HK-2 (cell line): ENCODE results near the gene COL6A3.
"Not testable (repeated sequence)": the region's sequence is repeated elsewhere in the genome, so short reads cannot be mapped to it uniquely, and the experiment has no call there.

Source experiments
- DNase-seq: peaks from one replicate; pipeline ENCODE4 v3.0.0-alpha.2; 2018; ENCODE audit not compliant: unreplicated experiment

COL6A3 gene

GRCh38 chr2:237412646-237412987, 1.3 kb downstream of the COL6A3 start:
- no peak for DNase-seq

GRCh38 chr2:237411683-237412423, 2.1 kb downstream of the COL6A3 start:
- no peak for DNase-seq

GRCh38 chr2:237411092-237411601, 2.8 kb downstream of the COL6A3 start:
- no peak for DNase-seq

- DNase-seq: not testable (repeated sequence)
Measured at GRCh38 chr2:237409263-237409662, 4.7 kb downstream of the COL6A3 start.

- no peak for DNase-seq
Measured at GRCh38 chr2:237408335-237409000, 5.5 kb downstream of the COL6A3 start.

- DNase-seq: no peak
Measured at GRCh38 chr2:237407700-237408099, 6.3 kb downstream of the COL6A3 start.

GRCh38 chr2:237406371-237406895, 7.5 kb downstream of the COL6A3 start:
- DNase-seq: no peak

- no peak for DNase-seq
Measured at GRCh38 chr2:237405605-237406004, 8.4 kb downstream of the COL6A3 start.

- no peak for DNase-seq
Measured at GRCh38 chr2:237405006-237405559, 8.9 kb downstream of the COL6A3 start.

- DNase-seq: no peak
Measured at GRCh38 chr2:237404413-237404812, 9.6 kb downstream of the COL6A3 start.

- DNase-seq: no peak
Measured at GRCh38 chr2:237403024-237403882, 10.7 kb downstream of the COL6A3 start.

- DNase-seq: no peak
Measured at GRCh38 chr2:237400199-237400598, 13.8 kb downstream of the COL6A3 start.

GRCh38 chr2:237397072-237397471, 16.9 kb downstream of the COL6A3 start:
- no peak for DNase-seq

- no peak for DNase-seq
Measured at GRCh38 chr2:237393523-237393922, 20.4 kb downstream of the COL6A3 start.

- no peak for DNase-seq
Measured at GRCh38 chr2:237392186-237392585, 21.8 kb downstream of the COL6A3 start.

- DNase-seq: no peak
Measured at GRCh38 chr2:237391140-237391539, 22.8 kb downstream of the COL6A3 start.

GRCh38 chr2:237390235-237390634, 23.7 kb downstream of the COL6A3 start:
- DNase-seq: no peak

GRCh38 chr2:237389831-237390230, 24.1 kb downstream of the COL6A3 start:
- no peak for DNase-seq

GRCh38 chr2:237388036-237388435, 25.9 kb downstream of the COL6A3 start:
- DNase-seq: no peak

- no peak for DNase-seq
Measured at GRCh38 chr2:237384672-237385020, 29.3 kb downstream of the COL6A3 start.

- no peak for DNase-seq
Measured at GRCh38 chr2:237383991-237384671, 29.8 kb downstream of the COL6A3 start.
